Coronary artery (tissue), 2 donors: Measurements from ENCODE around the gene SCYL1.
A peak's percentile ranks its signal among the peaks of the same experiment; 100 is the strongest.

Experiments
- DNase-seq: peaks from one replicate; pipeline ENCODE4 v3.0.0-alpha.2; 2017; ENCODE audit warnings: low spot score
- H3K27ac ChIP-seq, 2 donors: fragments of 200-600 bp; sonication (generic); one replicate each; pipeline ENCODE4 v1.5.1; 2016 to 2019
- H3K4me3 ChIP-seq: fragments of 200-600 bp; sonication (generic); 2 replicates; pipeline ENCODE4 v1.5.1; 2016; ENCODE audit warnings: mild to moderate bottlenecking, moderate library complexity
- TF ChIP-seq, protein P1 (sequence below): fragments of 200-600 bp; sonication (generic); IDR thresholded peaks from one replicate; pipeline ENCODE4 v1.5.1; 2019; ENCODE audit warnings: antibody characterized with exemption

SCYL1 gene

GRCh38 chr11:65489706-65490320 is 35.1 kb upstream of the SCYL1 start:
- DNase-seq = peak; percentile 83
- Histone ChIP-seq H3K4me3 (peak overlapping the region; percentile 42), H3K27ac (peak overlapping the region; percentile 97 to 98)
- TF ChIP-seq, protein P1, sequence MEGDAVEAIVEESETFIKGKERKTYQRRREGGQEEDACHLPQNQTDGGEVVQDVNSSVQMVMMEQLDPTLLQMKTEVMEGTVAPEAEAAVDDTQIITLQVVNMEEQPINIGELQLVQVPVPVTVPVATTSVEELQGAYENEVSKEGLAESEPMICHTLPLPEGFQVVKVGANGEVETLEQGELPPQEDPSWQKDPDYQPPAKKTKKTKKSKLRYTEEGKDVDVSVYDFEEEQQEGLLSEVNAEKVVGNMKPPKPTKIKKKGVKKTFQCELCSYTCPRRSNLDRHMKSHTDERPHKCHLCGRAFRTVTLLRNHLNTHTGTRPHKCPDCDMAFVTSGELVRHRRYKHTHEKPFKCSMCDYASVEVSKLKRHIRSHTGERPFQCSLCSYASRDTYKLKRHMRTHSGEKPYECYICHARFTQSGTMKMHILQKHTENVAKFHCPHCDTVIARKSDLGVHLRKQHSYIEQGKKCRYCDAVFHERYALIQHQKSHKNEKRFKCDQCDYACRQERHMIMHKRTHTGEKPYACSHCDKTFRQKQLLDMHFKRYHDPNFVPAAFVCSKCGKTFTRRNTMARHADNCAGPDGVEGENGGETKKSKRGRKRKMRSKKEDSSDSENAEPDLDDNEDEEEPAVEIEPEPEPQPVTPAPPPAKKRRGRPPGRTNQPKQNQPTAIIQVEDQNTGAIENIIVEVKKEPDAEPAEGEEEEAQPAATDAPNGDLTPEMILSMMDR = no peak

DNA sequence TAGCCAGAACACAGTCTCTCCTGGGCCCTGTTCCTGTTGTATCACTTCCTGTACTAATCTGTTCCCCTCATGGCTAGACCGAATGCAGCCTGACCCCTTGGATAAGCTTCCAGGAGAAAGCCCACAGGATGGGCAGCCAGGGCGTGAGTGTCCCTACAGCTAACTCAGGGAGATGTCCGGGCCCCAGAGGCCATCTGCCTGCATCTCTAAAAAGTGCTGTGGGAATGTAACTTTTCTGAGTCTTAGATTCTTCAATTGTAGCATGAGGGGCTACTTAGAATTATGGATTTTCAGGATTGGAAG is 33.8 kb upstream of the SCYL1 start:
- Histone ChIP-seq H3K27ac (peak overlapping the region; percentile 97 to 98), H3K4me3 (peak overlapping the region; percentile 42)
- TF ChIP-seq, protein P1 = no peak
- peak; percentile 76 for DNase-seq

- Histone ChIP-seq H3K27ac (peak overlapping the region; percentile 97 to 98), H3K4me3 (peak overlapping the region; percentile 42)
- peak; percentile 98 for DNase-seq
- TF ChIP-seq, protein P1 = no peak
Measured at GRCh38 chr11:65491614-65492386, 33.1 kb upstream of the SCYL1 start.

GRCh38 chr11:65492387-65492636 is 32.6 kb upstream of the SCYL1 start:
- no peak for DNase-seq
- TF ChIP-seq, protein P1 = no peak
- Histone ChIP-seq H3K4me3 (peak overlapping the region; percentile 42), H3K27ac (peak overlapping the region; percentile 97 to 98)

GRCh38 chr11:65492637-65493366 is 32.1 kb upstream of the SCYL1 start:
- peak overlapping the region; percentile 42 for H3K4me3 ChIP-seq
- peak overlapping the region; percentile 97 to 98 for H3K27ac ChIP-seq
- TF ChIP-seq, protein P1 = no peak
- DNase-seq = peak; percentile 90

- TF ChIP-seq, protein P1 = no peak
- peak overlapping the region; percentile 42 for H3K4me3 ChIP-seq
- peak; percentile 98 for DNase-seq
- H3K27ac ChIP-seq = peak overlapping the region; percentile 97 to 98
Measured at GRCh38 chr11:65493367-65494176, 31.3 kb upstream of the SCYL1 start.
